Large intestine (tissue), 12 donors: Measurements from ENCODE around the gene KRT83. TPM values are rescaled to one million over a fixed set of nuclear protein-coding genes. Genes with fewer than 3 reads are reported as not detected.

ENCODE experiments used
- DNase-seq, 2 donors: peaks; one replicate each; pipeline versions ENCODE4 v3.0.0 to v3.0.0-alpha.2; 2013
- H3K27ac ChIP-seq: one replicate; pipeline ENCODE4 v1.5.1; 2013; ENCODE audit warnings: low read length
- H3K27me3 ChIP-seq: 2 replicates; pipeline ENCODE4 v1.6.1; 2013; ENCODE audit warnings: low read length; ENCODE audit not compliant: control insufficient read depth, insufficient read depth
- H3K36me3 ChIP-seq: 2 replicates; pipeline ENCODE4 v1.6.1; 2013; ENCODE audit warnings: low read length; ENCODE audit not compliant: control insufficient read depth, insufficient read depth
- H3K4me1 ChIP-seq: one replicate; pipeline ENCODE4 v1.6.1; 2013; ENCODE audit warnings: low read length; ENCODE audit not compliant: control insufficient read depth, insufficient read depth
- H3K4me3 ChIP-seq: one replicate; pipeline ENCODE4 v1.5.1; 2013; ENCODE audit warnings: low read length
- H3K9me3 ChIP-seq: one replicate; pipeline ENCODE4 v1.6.1; 2013; ENCODE audit warnings: mild to moderate bottlenecking, low read depth, low read length, moderate library complexity; ENCODE audit not compliant: control insufficient read depth
- WGBS: methylation state at CpG from one replicate; pipeline ENCODE4 v1.1.5; 2013; ENCODE audit warnings: low lambda C conversion rate; ENCODE audit not compliant: insufficient coverage; 5-methylcytosine and 5-hydroxymethylcytosine counted together
- long read RNA-seq, 11 donors: transcript quantifications; one replicate each; lab custom pipeline, GENCODE V29; 2026
- polyA plus RNA-seq: library from polyadenylated mRNA; unstranded; fragments of 120-200 nt; gene quantifications from one replicate; pipeline ENCODE4 v1.2.1, GENCODE V29; 2013

Gene KRT83
- polyA plus RNA-seq: 0.03 TPM
- long read RNA-seq, donor 1: 0 reads
- long read RNA-seq, donor 2: 0 reads
- long read RNA-seq, donor 3: 0 reads
- long read RNA-seq, donor 4: 0 reads
- long read RNA-seq, donor 5: 0 reads
- long read RNA-seq, donor 6: 0 reads
- long read RNA-seq, donor 7: 0 reads
- long read RNA-seq, donor 8: 0 reads
- long read RNA-seq, donor 9: 0 reads
- long read RNA-seq, donor 10: 0 reads
- long read RNA-seq, donor 11: 0 reads

GRCh38 chr12:52320784-52321400 lies at the start of gene KRT83:
TSS of gene KRT83 (minus strand) at chr12:52321398. CDS start at chr12:52321335, 63 bp downstream.
- Histone ChIP-seq H3K4me1 (no peaks in the 10 kb centered on the region), H3K4me3 (no peak within 1 kb of the TSS), H3K9me3 (no peaks in the 10 kb centered on the region), H3K36me3 (no peaks in the 10 kb centered on the region), H3K27ac (no peak within 1 kb of the TSS), H3K27me3 (peaks cover 55% of the 10 kb centered on the region)
- no peak for DNase-seq
- no CpG with 5 or more reads among the region's 35 CpGs for WGBS

DNA sequence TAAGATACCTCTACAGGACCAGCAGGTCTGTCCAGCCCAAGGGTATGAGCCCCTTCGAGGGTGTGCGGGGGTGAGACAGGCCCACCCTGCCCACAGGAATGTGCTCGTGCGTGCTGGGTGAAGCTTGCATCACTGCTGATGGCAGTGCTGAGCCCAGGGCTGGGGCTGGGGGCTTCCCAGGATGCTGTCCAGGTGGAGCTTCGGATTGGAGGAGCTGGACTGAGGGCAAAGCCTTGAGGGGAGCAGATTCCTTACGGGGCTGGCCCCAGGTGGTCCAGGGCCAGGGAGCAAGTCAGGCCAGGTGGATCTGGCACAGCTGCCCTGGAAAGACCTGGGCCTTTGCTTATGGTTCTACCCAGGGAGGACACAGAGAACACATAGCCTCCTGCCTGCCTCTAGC lies 48.6 kb upstream of the KRT83 start:
- no peak for DNase-seq
- Histone ChIP-seq H3K9me3 (no peaks in the 10 kb centered on the region), H3K27me3 (peaks cover 21% of the 10 kb centered on the region), H3K36me3 (no peaks in the 10 kb centered on the region), H3K4me1 (no peaks in the 10 kb centered on the region), H3K27ac (no peak overlapping the region), H3K4me3 (no peak overlapping the region)
- no CpG with 5 or more reads among the region's 6 CpGs for WGBS

DNA sequence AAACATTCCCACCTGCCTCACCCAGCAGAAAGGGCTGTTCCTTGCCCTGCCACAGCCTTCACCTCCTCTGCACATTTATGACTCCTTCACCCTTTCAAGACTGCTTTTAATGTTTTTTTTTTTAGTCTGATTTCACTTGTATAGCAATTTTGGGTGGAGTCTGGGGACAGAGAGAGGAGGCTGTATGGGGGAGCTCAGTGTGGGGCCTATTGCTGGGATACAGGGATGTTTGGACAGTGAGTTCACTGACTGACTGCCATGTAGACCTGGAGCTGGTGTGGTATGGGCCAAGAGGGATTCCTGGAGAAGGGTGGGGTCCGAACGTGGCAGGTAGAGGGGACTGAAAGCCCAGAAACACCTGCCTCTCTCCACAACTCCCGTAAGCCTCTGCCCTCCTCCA lies 48.0 kb upstream of the KRT83 start:
- Histone ChIP-seq H3K4me3 (no peak overlapping the region), H3K27ac (no peak overlapping the region), H3K27me3 (peaks cover 24% of the 10 kb centered on the region), H3K36me3 (no peaks in the 10 kb centered on the region), H3K9me3 (no peaks in the 10 kb centered on the region), H3K4me1 (no peaks in the 10 kb centered on the region)
- WGBS: no CpG with 5 or more reads among the region's 3 CpGs
- DNase-seq: no peak

GRCh38 chr12:52368508-52368907 lies 47.3 kb upstream of the KRT83 start:
- Histone ChIP-seq H3K27me3 (peaks cover 24% of the 10 kb centered on the region), H3K9me3 (no peaks in the 10 kb centered on the region), H3K36me3 (no peaks in the 10 kb centered on the region), H3K4me1 (no peaks in the 10 kb centered on the region), H3K4me3 (no peak overlapping the region), H3K27ac (no peak overlapping the region)
- WGBS: no CpG with 5 or more reads among the region's 3 CpGs
- no peak for DNase-seq

GRCh38 chr12:52367876-52368275 lies 46.7 kb upstream of the KRT83 start:
- Histone ChIP-seq H3K4me3 (no peak overlapping the region), H3K9me3 (no peaks in the 10 kb centered on the region), H3K27ac (no peak overlapping the region), H3K36me3 (no peaks in the 10 kb centered on the region), H3K27me3 (peaks cover 24% of the 10 kb centered on the region), H3K4me1 (no peaks in the 10 kb centered on the region)
- no CpG with 5 or more reads among the region's 6 CpGs for WGBS
- no peak for DNase-seq

DNA sequence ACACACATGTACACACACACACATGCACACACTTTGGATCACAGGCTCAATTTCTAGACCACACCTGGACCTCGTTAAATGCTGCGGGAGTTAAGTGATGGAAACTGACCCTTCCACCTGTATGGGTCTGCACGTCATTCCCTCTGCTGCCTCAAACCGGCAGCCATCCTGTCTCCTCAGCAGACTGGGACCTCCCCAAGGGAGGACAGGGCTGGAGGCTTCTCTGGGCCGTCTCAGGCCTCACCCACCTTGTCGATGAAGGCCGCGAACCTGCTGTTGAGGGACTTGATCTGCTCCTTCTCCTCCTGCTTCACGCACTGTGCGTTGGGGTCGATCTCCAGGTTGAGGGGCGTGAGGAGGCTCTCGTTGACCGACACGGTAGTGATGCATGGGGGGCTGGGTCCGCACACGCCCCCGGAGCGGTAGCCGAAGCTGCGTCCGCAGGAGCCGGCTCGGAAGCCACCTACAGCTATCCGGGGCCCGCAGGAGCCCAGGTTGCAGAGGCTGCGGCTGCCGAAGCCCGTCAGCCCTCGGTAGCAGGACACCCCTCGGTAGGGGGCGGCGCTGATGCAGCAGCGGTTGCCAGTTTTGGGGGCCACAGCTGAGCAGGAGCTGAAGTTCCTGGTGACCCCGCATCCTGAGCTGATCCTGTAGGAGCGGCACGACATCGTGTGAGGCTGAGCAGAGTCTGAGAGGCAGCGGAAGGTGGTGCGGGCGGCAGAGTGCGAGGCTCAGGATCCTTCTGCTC lies 45.7 kb upstream of the KRT83 start, which contains the start of gene KRT85:
TSS of gene KRT85 (minus strand) at position 744 of the 748 bp plus-strand sequence. CDS start at position 668, 76 bp downstream.
- Histone ChIP-seq H3K4me1 (no peaks in the 10 kb centered on the region), H3K36me3 (no peaks in the 10 kb centered on the region), H3K9me3 (no peaks in the 10 kb centered on the region), H3K4me3 (no peak within 1 kb of the TSS), H3K27me3 (peaks cover 24% of the 10 kb centered on the region), H3K27ac (no peak within 1 kb of the TSS)
- no CpG with 5 or more reads among the region's 42 CpGs for WGBS
- DNase-seq: no peak

- Histone ChIP-seq H3K36me3 (no peaks in the 10 kb centered on the region), H3K4me3 (no peak overlapping the region), H3K9me3 (no peaks in the 10 kb centered on the region), H3K4me1 (no peaks in the 10 kb centered on the region), H3K27me3 (peaks cover 24% of the 10 kb centered on the region), H3K27ac (no peak overlapping the region)
- DNase-seq: no peak
- WGBS: no CpG with 5 or more reads among the region's 14 CpGs
Observed at GRCh38 chr12:52364901-52365489, 43.8 kb upstream of the KRT83 start.

GRCh38 chr12:52364061-52364460 lies 42.9 kb upstream of the KRT83 start:
- DNase-seq: no peak
- 100% methylated on average over 1 of the region's 7 CpGs for WGBS
- Histone ChIP-seq H3K27me3 (peaks cover 24% of the 10 kb centered on the region), H3K4me3 (no peak overlapping the region), H3K27ac (no peak overlapping the region), H3K36me3 (no peaks in the 10 kb centered on the region), H3K9me3 (no peaks in the 10 kb centered on the region), H3K4me1 (no peaks in the 10 kb centered on the region)

DNA sequence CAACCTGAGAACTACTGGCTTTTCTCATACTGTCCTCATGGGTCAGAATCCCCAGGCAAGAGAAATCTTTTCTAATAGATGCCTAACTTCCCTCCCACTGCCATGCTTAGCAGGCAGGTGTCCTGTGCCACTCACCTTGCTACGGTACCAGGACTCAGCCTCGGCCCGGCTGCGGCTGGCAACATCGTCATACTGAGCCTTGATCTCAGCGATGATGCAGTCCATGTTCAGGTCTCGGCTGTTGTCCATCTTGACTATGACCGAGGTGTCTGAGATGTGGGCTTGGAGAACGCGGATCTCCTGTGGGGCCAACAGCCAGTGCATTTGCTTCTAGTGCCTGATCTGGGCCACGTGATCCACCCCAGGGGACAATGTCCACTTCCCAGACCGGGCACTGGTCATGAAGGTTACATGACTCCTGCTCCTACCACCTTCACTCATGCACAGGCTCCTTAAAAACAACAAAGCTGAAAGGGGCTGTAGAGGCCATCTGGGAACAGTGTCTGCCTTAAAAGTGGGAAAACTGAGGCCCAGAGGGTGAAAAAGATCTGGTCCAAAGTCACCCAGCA lies 42.0 kb upstream of the KRT83 start:
- WGBS: no CpG with 5 or more reads among the region's 12 CpGs
- no peaks in the 10 kb centered on the region for H3K36me3 ChIP-seq

DNA sequence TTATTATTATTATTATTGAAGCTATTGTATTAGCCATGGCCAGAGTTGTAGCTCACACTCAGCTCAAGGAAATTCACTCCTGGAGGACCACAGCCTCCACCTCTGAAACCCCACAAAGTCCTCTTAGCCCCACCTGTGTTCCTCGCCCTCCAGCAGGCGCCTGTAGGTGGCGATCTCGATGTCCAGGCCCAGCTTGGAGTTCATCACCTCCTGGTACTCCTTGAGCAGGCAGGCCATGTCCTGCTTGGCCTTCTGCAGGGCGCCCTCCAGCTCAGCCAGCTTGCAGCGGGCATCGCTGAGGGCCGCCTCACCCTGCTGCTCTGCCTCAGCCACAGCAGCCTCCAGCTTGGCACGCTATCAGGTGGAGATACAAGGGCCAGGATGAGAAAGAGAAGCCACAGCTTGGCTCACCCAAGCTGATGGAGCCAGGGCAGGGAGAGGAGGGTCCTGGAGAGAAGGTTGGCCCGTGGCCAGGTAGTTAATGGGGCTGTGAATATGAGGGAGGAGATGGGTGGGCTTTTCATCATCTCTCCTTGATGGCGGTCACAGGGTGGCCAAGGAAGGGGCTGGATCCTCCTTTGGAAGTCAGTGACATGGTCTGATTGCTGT lies 41.0 kb upstream of the KRT83 start:
- H3K27me3 ChIP-seq: peaks cover 17% of the 10 kb centered on the region
- DNase-seq: no peak
- WGBS: no CpG with 5 or more reads among the region's 11 CpGs
- no peaks in the 10 kb centered on the region for H3K9me3 ChIP-seq
- H3K4me3 ChIP-seq: no peak overlapping the region
- no peaks in the 10 kb centered on the region for H3K4me1 ChIP-seq
- no peaks in the 10 kb centered on the region for H3K36me3 ChIP-seq
- H3K27ac ChIP-seq: no peak overlapping the region

More for the DNA sequence above, 42.0 kb upstream of the KRT83 start:
- H3K4me1 ChIP-seq: no peaks in the 10 kb centered on the region
- DNase-seq: no peak
- no peak overlapping the region for H3K4me3 ChIP-seq
- H3K27me3 ChIP-seq: peaks cover 23% of the 10 kb centered on the region
- H3K9me3 ChIP-seq: no peaks in the 10 kb centered on the region
- no peak overlapping the region for H3K27ac ChIP-seq
